ENCODE results near the gene NUDT9.
"Not testable (repeated sequence)": the region's sequence is repeated elsewhere in the genome, so short reads cannot be mapped to it uniquely, and the experiment has no call there.

The NUDT9 gene

DNA sequence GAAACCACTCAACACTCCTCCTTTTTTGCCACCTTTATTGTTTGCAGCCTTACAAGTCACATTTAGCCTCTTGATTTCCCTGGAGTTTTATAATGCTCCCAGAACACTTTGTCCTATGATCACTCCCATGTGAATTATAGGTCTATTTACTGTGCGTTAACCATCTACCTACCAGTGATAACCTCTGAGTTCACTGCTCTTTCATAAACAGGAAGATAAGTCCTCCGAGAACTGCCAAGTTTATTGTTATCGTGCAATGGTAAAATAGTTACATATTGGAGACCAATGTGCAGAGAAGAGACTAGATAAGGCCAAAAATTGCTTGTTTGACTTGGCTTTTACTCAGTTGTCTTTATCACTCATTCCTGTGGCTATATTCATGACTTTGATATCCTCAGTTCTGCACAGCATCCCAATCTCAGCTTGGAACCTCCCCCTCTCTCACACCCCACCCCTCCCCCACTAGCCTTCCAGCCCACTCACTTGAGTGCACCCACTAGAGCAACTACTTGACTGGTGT lies 12.9 kb upstream of the NUDT9 start:
- no peak for DNase-seq (ENCODE audit: low read depth in 2 of 2)

DNA sequence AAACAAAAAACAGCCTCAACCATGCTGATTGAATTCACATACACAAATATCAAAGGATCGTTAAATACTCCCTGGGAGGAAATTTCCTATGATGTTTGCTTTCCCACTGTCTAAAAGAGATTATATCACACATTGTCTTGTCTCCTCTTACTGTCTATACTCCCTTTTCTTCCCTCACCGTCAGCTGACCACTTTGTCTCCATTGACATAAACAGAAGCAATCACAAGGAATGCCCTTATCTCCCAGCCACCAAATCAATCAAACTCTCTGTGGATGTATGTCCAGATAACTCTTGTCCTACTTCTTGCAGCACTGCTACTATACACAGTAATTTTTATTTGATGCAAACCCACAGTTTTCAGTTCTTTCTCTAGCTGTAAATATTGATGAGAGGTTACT lies 12.2 kb upstream of the NUDT9 start:
- DNase-seq (ENCODE audit: low read depth in 2 of 2) = no peak

DNA sequence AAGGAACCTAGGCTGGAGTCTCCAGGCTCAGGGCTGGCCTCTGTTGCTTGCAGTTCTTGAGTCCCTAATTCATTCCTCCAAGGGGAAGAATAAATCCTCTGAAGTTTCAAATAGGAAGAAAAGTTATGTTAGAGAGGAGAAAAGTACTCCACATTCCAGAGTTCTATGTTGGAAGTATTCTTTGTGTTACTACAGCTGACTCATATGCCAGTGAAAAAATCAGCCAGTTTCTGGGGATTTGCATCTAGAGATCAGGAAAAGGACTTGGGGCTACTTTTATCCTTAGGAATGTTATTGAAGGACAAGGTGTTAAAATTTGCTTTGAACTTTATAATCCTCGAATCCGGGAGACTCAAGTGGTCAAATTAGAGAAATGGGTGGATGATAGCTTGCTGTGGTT lies 11.7 kb upstream of the NUDT9 start:
- DNase-seq (ENCODE audit: low read depth in 2 of 2) = no peak

DNA sequence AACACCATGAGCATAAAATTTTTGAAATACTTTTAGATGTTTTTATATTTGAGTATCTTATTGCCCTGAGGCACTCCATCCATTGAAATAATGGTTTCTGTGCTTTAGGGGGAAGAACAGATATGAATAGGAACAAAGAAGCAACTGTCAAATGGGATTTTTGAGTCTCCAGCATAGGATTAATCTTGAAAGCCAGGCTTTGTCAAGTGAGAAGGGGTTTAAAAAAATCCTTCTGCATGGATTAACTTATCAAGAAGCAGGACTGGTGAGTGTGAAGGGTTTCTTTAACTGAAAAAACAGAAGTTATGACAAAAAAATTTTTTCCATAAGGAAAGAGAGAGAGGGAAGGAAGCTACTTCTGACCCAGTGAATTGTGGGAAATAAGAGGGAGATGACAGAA lies 7.6 kb upstream of the NUDT9 start:
- no peak for DNase-seq (ENCODE audit: low read depth in 2 of 2)

DNA sequence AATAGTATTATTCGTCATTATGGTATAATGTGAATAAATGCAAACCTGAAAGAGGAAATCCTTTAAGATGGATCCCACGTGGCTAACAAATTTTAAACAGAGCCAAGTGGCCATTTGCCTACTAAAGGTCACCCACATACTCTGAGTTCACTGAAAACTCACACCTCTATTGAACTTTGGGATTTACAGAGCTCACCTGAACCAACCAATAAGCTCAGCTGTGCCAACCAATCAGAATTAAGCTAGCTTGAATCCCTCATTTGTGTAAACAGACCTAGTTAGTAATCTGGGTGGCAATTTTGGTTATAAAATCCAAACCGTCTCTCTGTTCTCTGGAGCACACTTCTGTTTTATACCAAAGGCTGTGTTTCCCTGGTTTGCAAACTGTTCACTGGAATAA lies 5.4 kb upstream of the NUDT9 start:
- no peak for DNase-seq (ENCODE audit: low read depth in 2 of 2)

DNA sequence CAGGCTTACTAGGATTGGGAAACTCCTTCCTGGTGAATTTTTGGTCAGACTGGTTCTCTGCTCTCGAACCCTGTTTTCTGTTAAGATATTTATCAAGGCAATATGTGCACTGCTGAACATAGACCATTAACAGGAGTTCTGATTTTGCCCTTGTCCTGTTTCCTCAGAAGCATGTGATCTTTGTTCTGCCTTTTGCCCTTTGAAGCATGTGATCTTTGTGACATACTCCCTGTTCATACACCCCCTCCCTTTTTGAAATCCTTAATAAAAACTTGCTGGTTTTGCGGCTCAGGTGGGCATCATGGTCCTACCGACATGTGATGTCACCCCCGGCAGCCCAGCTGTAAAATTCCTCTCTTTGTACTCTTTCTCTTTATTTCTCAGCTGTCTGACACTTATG lies 4.0 kb upstream of the NUDT9 start:
- DNase-seq (ENCODE audit: low read depth in 2 of 2) = not testable (repeated sequence)

DNA sequence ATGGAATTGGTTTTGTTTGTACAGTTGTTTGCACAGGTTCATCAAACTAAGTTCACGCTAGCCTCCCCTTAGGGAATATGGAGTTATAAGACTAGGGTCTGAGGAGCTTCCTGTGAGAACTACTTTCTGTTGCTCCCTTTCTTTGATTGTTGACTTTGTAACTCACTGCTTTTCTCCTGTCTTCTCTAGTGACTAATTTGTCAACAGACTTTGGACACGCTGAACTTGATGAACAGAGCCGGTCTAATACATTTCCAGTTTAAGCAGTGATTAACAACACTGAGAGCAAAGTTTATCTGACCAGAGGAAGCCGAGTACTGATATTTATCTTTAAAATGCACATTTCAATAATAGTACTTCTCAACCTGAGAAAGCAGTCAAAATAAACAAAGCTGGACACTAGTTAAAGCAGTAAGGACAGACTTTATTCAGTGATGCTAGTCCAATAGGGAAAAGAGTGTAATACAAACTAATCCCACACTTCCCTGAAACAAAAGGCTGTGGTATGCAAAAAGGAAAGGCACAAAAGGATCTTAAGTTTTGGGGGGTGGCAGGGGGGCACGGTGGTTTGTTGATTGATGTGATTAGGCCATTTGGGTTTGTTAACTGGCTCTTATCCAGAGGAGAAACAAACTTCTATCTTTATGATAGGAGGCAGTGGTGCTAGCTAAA lies 2.7 kb upstream of the NUDT9 start:
- DNase-seq (ENCODE audit: low read depth in 2 of 2) = no peak

DNA sequence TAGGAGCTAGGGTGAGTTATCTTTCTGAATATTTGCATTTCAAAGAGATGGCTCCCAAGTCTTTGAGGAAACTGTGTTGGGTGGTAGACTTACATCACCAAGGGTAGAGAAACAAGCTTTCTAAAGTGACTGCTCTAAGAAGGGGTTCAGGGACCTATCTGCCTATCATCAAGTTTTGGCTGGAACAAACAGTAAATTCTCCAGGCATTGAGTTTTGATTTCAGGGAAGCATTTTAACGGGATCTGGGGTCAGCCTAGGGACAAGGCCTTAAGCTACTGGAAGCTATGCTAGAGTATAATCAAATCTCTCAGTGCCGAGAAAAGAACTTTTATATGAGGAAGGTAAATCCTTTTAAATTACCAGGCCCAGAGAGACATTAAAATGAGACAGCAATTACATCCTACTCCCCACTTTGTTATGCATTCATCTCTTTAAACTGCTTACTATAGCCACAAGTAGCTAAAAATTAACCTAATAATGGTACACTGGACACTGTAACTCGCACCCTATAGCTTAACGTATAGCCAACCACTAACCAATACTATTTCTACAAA lies 2.0 kb upstream of the NUDT9 start:
- DNase-seq (ENCODE audit: low read depth in 2 of 2) = no peak

DNA sequence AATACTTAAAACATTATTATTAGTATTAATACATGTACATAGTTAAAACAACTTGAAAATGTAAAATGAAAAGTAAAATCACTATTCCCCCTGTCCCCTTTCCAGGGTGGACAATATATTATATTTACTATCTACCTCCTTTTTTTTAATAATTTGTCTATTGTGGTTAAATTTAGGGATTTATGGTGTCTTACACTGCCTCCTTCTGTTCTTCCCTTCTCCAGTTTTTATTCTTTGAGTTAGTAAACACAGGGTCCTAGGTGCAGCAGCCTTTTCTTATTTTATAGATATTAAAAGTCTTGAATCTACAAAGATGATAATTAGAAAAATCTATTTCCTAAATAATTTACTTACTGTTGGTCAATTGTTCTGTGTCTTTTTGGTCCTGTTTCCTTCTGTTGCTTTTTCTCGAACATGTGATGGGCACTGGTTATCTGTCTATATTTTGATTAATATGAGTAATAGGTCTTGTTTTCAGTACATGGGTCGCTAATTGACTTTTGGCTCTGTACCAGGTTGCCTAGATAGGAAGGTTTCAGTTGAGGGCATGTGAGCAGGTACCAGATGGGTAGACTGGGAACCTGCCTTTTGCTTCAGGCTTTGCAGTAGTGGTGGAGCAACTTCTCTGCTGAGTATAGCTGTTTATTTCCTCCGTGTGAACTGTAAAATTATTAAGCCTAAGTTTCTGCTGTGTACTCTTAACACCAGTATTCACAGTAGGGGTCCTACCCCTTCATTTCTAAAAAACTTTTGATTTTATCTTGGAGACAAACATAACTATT lies 1.1 kb downstream of the NUDT9 start:
- DNase-seq (ENCODE audit: low read depth in 2 of 2) = no peak

DNA sequence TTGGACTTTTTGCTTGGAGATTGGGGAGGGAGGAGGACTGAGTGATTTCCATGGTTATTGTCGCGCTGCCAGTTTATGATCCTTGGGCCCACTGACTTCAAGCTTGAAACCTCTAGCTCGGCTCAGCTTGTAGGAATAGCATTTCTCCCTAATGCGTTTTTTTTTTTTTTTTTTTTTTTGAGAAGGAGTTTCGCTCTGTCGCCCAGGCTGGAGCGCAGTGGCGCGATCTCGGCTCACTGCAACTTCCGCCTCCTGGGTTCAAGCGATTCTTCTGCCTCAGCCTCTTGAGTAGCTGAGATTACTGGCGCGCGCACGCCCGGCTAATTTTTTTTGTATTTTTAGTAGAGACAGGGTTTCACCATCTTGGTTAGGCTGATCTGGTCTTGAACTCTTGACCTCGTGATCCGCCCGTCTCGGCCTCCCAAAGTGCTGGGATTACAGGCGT lies 1.7 kb downstream of the NUDT9 start:
- DNase-seq (ENCODE audit: low read depth in 2 of 2) = not testable (repeated sequence)

DNA sequence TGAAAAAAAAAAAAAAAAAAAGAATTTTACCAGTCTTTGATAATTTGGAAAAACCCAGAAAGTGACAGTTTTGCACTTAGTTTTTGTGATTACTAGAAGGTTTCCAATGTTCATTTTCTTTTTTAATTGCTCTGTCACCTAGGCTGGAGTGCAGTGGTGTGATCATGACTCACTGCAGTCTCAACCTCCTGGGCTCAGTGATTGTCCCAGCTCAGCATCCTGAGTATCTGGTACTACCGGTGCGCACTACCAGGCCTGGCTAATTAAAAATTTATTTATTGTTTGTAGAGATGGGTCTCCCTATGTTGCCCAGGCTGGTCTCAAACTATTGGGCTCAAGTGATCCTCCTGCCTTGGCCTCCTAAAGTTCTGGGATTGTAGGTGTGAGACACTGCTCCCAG lies 3.3 kb downstream of the NUDT9 start:
- no peak for DNase-seq (ENCODE audit: low read depth in 2 of 2)

DNA sequence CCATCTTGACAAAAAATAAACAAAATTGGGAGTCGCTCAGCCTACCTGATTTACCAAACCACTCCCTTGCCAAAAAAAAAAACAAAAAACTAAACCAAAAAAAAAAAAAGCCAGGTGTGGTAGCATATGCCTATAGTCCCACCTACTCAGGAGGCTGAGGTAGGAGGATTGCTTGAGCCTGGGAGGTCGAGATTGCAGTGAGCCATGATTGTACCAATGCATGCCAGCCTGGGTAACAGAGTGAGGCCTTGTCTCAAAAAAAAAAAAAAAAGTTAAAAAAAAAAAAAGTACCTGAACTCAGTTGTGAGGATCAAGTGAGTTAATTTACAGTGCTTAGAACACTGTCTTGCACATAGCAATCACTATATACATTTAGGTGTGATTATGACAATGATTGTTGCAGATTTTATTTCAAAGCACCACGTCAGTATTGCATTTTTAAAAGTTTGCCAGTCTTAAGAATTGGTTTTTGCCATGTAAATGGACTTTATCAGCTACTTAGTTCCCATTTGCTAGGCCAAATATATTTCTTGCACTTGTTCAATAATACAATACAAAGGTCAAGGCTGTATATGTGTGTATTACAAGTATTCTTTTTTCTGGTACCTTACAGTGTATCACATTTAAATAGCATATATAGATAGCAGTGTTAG lies 4.6 kb downstream of the NUDT9 start:
- no peak for DNase-seq (ENCODE audit: low read depth in 2 of 2)

DNA sequence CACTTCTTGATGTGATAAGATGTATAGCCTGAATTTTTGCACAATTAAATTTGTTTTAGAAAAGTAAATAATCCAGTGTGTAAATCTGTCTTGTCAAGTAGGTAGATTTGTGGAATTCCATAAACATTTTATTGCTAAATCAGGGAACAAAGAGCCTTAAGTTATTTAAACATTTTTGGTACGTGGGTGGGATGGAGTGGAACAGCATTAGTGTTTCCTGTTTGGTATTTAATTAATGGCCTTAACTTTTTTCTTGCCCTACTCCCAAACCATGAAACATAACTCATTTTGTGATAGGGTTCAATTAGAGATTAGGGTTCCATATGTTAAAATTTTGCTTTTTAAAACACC lies 5.1 kb downstream of the NUDT9 start:
- no peak for DNase-seq (ENCODE audit: low read depth in 2 of 2)

DNA sequence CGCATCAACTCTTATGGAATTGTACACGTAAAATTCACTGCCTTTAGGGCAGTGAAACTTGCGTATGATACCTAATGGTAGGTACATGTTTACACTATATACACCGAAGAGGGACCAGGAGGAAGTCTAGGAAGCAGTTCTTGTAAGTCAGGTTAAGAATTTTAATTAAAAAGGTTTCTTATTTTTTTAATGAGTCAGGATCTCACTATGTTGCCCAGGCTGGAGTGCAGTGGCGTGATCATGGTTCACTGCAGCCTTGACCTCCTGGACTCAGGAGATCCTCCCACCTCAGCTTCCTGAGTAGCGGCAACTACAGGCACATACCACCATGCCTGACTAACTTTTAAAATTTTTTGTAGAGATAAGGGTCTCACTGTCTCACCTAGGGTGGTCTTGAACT lies 6.6 kb downstream of the NUDT9 start:
- no peak for DNase-seq (ENCODE audit: low read depth in 2 of 2)

DNA sequence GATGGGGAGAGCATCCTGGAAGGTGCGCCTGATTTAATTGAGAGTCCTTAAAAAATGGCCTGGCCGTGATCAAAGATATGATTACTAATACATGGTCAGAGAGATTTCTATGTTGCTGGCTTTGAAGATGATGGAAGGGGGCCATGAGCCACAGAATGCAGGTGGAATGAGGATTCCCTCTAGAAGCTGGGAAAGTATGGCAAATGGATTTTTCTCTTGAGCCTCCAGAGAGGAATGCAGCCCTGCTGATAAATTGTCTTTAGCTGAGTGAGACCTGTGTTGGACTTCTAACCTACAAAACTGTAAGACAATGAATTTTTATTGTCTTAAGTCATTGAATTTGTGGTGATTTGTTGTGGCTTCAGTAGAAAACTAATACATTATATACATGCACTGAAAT lies 7.7 kb downstream of the NUDT9 start:
- DNase-seq (ENCODE audit: low read depth in 2 of 2) = no peak

DNA sequence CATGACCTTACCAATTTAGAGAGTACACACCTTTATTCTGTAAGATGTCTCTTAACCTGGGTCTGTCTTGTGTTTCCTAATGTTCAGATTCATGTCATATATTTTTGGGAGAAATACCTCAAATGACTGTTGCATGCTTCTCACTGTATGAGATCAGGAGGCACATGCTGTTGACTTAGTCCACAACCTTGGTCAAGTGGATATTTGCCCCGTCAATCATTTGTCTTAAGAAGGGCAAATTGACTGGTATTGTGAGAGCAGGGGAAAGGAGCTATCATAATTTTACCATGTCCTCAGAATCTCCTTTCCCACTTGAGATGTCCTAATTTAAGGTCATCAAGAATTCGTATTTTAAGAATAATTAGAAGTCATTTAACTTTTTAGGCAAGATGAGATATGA lies 11.0 kb downstream of the NUDT9 start:
- DNase-seq (ENCODE audit: low read depth in 2 of 2) = no peak

DNA sequence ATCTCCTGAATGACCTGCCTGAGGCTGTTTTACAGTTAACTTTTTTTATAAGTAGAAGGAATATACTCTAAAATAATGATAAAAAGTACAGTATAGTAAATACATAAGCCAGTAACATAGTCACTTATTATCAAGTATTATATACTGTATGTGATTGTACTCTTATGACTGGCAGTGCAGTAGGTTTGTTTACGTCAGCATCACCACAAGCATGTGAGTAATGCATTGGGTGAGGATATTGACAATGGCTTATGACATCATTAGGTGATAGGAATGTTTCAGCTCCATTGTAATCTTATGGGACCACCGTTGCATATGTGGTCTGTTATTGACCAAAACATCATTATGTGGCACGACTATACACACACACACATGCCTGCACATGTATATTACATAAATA lies 20.5 kb downstream of the NUDT9 start:
- no peak for DNase-seq (ENCODE audit: low read depth in 2 of 2)

DNA sequence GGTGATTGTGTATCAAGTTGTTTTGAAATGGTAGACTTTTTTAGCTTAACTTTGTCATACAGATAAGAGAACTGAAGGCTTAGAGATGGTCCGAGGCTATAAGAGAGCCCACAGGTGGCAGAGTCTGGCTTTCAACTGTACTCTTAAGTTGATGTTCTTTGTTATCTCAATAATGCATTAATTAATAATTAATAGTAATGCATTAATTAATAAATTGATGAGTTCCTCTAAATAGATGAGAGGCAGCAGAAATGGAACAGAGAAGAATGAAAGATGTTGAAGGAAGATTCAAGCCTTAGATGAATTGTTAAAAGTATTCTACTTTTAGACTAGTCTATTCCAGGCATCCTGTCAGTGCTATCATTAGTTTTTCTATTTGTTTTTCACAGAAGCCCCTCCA lies 22.4 kb downstream of the NUDT9 start:
- DNase-seq (ENCODE audit: low read depth in 2 of 2) = no peak

DNA sequence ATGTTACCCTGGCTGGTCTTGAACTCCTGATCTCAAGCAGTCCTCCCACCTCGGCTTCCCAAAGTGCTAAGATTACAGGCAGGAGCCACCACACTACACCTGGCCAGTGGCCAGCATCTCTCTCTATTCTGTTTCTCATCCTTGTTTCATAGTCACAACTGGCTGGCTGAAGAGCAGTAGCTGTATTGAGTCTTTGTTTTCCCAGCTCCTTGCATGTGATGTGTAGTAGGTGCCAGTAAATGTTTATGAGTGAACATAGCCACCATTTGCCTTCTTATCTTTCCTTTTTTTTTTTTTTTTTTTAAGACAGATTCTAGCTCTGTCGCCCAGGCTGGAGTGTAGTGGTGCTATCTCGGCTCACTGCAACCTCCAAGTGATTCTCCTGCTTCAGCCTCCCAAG lies 23.6 kb downstream of the NUDT9 start:
- DNase-seq (ENCODE audit: low read depth in 2 of 2) = no peak

DNA sequence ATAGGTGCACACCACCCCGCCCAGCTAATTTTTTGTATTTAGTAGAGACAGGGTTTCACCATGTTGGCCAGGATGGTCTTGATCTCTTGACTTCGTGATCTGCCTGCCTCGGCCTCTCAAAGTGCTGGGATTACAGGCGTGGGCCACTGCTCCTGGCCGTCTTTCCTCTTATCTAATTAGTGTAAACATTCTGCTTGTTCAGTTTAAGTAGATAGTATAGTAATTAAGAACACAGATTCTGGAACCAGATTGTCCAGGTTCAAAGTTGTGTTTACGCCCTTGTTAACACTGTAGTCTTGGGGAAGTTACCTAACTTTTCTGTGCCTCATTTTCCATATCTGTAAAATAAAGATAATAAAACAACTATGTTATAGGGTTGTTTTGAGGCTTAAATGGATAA lies 24.0 kb downstream of the NUDT9 start:
- not testable (repeated sequence) for DNase-seq (ENCODE audit: low read depth in 2 of 2)

DNA sequence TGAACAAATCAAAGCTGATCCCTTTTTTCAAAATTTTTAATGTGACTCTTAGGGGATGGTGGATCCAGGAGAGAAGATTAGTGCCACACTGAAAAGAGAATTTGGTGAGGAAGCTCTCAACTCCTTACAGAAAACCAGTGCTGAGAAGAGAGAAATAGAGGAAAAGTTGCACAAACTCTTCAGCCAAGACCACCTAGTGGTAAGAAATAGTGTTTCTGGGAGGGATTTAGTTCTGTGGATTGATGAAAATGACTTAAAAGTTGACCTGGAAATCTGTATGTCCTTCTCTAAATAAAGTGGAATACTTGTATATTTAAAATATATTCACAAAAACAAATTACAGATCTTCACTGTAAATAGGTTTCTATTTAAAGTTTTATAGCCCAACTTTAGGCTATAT lies 29.2 kb downstream of the NUDT9 start:
- DNase-seq (ENCODE audit: low read depth in 2 of 2) = no peak

DNA sequence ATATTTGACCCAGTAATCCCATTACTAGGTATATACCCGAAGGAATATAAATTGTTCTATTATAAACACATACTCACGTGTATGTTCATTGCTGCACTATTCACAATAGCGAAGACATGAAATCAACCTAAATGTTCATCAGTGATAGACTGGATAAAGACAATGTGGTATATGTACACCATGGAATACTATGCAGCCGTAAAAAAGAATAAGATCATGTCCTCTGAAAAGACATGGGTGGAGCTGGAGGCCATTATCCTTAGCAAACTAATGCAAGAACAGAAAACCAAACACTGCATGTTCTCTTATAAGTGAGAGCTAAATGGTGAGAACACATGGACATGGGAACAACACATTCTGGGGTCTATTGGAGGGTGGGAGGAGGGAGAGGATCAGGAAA lies 36.5 kb downstream of the NUDT9 start:
- DNase-seq (ENCODE audit: low read depth in 2 of 2) = no peak

DNA sequence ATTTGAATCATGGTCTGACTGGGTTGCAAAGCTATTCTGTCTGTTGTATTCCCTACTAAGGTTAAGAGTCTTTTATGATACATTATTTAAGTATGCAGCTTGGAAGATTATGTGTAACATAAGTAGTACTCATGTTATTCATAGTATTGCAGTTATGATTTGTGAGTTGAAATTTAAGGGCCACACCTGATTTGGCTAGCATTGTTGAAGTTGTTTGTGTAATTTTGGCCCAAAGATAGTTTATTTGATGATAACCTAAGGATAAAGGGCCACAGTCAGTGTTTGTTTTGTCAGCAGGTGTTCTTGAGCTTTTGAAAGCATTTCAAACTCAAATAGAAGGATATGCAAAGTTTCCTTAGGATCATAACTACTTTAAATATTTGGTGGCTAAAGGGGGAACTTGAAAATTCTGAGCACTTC lies 38.9 kb downstream of the NUDT9 start:
- no peak for DNase-seq (ENCODE audit: low read depth in 2 of 2)

All from stimulated activated CD8-positive, alpha-beta memory T cell treated with anti-CD3 and anti-CD28 coated beads, Interleukin-7, amount 100 ng/mL, for 4 hours (primary cell).